Keratinocyte (primary cell): ENCODE data around the gene SZT2. TPM values are rescaled to one million over a fixed set of nuclear protein-coding genes. Genes with fewer than 3 reads are reported as not detected.

Source experiments
- DNase-seq: peaks from one replicate; pipeline ENCODE4 v3.0.0-alpha.2; 2011; ENCODE audit warnings: low read depth, missing footprints, low spot score
- FAIRE-seq: peaks from 2 replicates; lab custom pipeline; 2011; peaks lifted over from hg19 to GRCh38; lab: Jason Lieb, UNC
- H2AFZ ChIP-seq: 2 replicates; pipeline ENCODE4 v1.6.0; 2012; ENCODE audit warnings: low read length, control low read depth, inconsistent platforms; ENCODE audit not compliant: control insufficient read depth
- H3K27ac ChIP-seq: 2 replicates; pipeline ENCODE4 v1.5.1; 2011; ENCODE audit warnings: low read length; ENCODE audit not compliant: control insufficient read depth, insufficient read depth
- H3K27me3 ChIP-seq: 3 replicates; pipeline ENCODE4 v1.6.0; 2011; ENCODE audit warnings: low read length; ENCODE audit not compliant: control insufficient read depth, insufficient read depth; ENCODE audit errors: extremely low read depth
- H3K36me3 ChIP-seq, 2 experiments: 2 replicates in 1 of 2; 3 replicates in 1 of 2; pipeline ENCODE4 v1.5.1; 2011; ENCODE audit warnings: low read length in 2 of 2, mild to moderate bottlenecking in 1 of 2; ENCODE audit not compliant: control insufficient read depth in 2 of 2, insufficient read depth in 2 of 2; ENCODE audit errors: extremely low read depth in 1 of 2
- H3K4me1 ChIP-seq: 3 replicates; pipeline ENCODE4 v1.5.1; 2011; ENCODE audit warnings: low read length; ENCODE audit not compliant: control insufficient read depth, insufficient read depth; ENCODE audit errors: extremely low read depth
- H3K4me2 ChIP-seq: 3 replicates; pipeline ENCODE4 v1.6.0; 2011; ENCODE audit warnings: low read depth, low read length; ENCODE audit not compliant: control insufficient read depth, insufficient read depth; ENCODE audit errors: extremely low read depth
- H3K4me3 ChIP-seq, 3 experiments: fragments of 200-600 bp in 1 of 3; sonication (generic) in 1 of 3; 2 replicates in 2 of 3; 3 replicates in 1 of 3; pipeline ENCODE4 v1.5.1; 2011 to 2016; ENCODE audit warnings: low read length in 3 of 3, mild to moderate bottlenecking in 3 of 3, control low read depth in 2 of 3, inconsistent platforms in 1 of 3, low read depth in 1 of 3, mixed read lengths in 1 of 3, mixed run types in 1 of 3, moderate library complexity in 1 of 3; ENCODE audit not compliant: control insufficient read depth in 2 of 3, insufficient read depth in 2 of 3; ENCODE audit errors: extremely low read depth in 1 of 3
- H3K79me2 ChIP-seq: 2 replicates; pipeline ENCODE4 v1.6.0; 2012; ENCODE audit warnings: low read length; ENCODE audit not compliant: control insufficient read depth, insufficient read depth
- H3K9ac ChIP-seq: 3 replicates; pipeline ENCODE4 v1.6.0; 2011; ENCODE audit warnings: low read length; ENCODE audit not compliant: control insufficient read depth, insufficient read depth; ENCODE audit errors: extremely low read depth
- H3K9me1 ChIP-seq: 3 replicates; pipeline ENCODE4 v1.6.0; 2011; ENCODE audit warnings: low read length; ENCODE audit not compliant: control insufficient read depth, insufficient read depth; ENCODE audit errors: extremely low read depth
- H3K9me3 ChIP-seq: 2 replicates; pipeline ENCODE4 v1.5.1; 2012; ENCODE audit warnings: low read depth, low read length; ENCODE audit not compliant: control insufficient read depth
- H4K20me1 ChIP-seq: 3 replicates; pipeline ENCODE4 v1.6.0; 2011; ENCODE audit warnings: low read length; ENCODE audit not compliant: control insufficient read depth, insufficient read depth; ENCODE audit errors: extremely low read depth
- EZH2 ChIP-seq: IDR thresholded peaks from one replicate; pipeline ENCODE4 v1.6.1; 2012; ENCODE audit warnings: inconsistent platforms, mild to moderate bottlenecking, low read length, moderate library complexity
- dilution Hi-C: fragments of 300-500 bp; cut with MboI; formaldehyde crosslinking; loops from one replicate; pipeline ENCODE4 v1.7.0; 2020; ENCODE audit warnings: low sequenced_read_pairs; ENCODE audit not compliant: extremely low pct_ligation_motif_present
- polyA plus RNA-seq, 5 experiments: library from polyadenylated mRNA; depleted of rRNA in 3 of 5; stranded (reverse) in 3 of 5; stranded (forward) in 1 of 5; unstranded in 1 of 5; fragments of >200 nt; gene quantifications; 1 replicate in 1 of 5; 2 replicates in 3 of 5; 3 replicates in 1 of 5; pipeline versions ENCODE4 v1.2.1 to v1.2.3, GENCODE V29; 2011 to 2012; ENCODE audit warnings: missing spikeins in 2 of 5, low read depth in 1 of 5, low replicate concordance in 1 of 5
- TF ChIP-seq, protein P1 (sequence below), 3 experiments: IDR thresholded peaks in 1 of 3; conservative IDR thresholded peaks in 1 of 3; optimal IDR thresholded peaks in 1 of 3; 2 replicates in 2 of 3; 3 replicates in 1 of 3; pipeline versions ENCODE3 to v1.5.1; 2011; ENCODE audit warnings: low read length in 3 of 3, mild to moderate bottlenecking in 3 of 3, moderate library complexity in 2 of 3, control low read depth in 1 of 3, inconsistent platforms in 1 of 3; ENCODE audit not compliant: insufficient read depth in 2 of 3; ENCODE audit errors: extremely low read depth in 1 of 3

SZT2 gene
- polyA plus RNA-seq, 1 donor (not counting 4 experiments of a cell fraction or from before 2014, with no cell fraction given), result 6.1 TPM

DNA sequence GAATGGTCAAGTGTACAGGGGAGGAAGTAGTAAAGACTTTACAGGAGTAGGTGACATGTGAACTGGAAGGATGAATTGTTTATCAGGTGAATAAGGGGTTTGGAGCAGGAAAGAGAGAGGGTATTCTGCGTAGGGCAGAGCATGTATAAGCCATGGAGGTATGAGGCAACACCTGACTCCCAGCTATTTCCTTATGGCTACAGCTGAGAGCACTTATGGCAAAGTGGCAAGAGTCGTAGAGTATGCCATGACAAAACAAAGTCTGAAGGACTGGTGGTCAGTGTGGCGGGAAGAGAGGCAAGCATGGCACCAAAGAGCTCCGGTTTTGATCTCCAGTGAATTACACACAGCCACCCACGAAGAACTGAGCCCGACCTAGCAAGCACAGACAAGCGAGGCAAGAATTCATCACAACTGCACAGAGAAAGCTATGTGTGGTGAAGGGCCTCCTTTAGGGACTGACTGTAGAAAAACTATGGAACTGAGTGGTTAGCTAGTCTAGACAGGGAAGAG is 12.9 kb upstream of the SZT2 start:
- peaks cover 31% of the 10 kb centered on the region for H3K4me1 ChIP-seq
- no peaks in the 10 kb centered on the region for H3K9me3 ChIP-seq
- no peak overlapping the region for H2AFZ ChIP-seq
- H3K36me3 ChIP-seq, result peaks cover 3 to 4% of the 10 kb centered on the region in 2 experiments
- no peak overlapping the region for H3K9ac ChIP-seq
- no peak overlapping the region for H3K4me3 ChIP-seq
- no peak overlapping the region for H3K27ac ChIP-seq
- H3K4me2 ChIP-seq, result no peak overlapping the region
- FAIRE-seq, result peak; percentile 36
- no peaks in the 10 kb centered on the region for H3K27me3 ChIP-seq
- H3K79me2 ChIP-seq, result no peaks in the 10 kb centered on the region
- no peaks in the 10 kb centered on the region for H3K9me1 ChIP-seq
- no peaks in the 10 kb centered on the region for H4K20me1 ChIP-seq
- TF ChIP-seq EZH2, result no peak
- TF ChIP-seq, protein P1, sequence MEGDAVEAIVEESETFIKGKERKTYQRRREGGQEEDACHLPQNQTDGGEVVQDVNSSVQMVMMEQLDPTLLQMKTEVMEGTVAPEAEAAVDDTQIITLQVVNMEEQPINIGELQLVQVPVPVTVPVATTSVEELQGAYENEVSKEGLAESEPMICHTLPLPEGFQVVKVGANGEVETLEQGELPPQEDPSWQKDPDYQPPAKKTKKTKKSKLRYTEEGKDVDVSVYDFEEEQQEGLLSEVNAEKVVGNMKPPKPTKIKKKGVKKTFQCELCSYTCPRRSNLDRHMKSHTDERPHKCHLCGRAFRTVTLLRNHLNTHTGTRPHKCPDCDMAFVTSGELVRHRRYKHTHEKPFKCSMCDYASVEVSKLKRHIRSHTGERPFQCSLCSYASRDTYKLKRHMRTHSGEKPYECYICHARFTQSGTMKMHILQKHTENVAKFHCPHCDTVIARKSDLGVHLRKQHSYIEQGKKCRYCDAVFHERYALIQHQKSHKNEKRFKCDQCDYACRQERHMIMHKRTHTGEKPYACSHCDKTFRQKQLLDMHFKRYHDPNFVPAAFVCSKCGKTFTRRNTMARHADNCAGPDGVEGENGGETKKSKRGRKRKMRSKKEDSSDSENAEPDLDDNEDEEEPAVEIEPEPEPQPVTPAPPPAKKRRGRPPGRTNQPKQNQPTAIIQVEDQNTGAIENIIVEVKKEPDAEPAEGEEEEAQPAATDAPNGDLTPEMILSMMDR (optimal IDR thresholded peaks at IDR 0.05 in 1 of 3, IDR thresholded peaks at IDR 0.05 in 1 of 3, conservative IDR thresholded peaks at IDR 0.05 in 1 of 3; ENCODE audit: extremely low read depth in 1 of 3, insufficient read depth in 2 of 3, low read length in 3 of 3), result no peak
- no peak for DNase-seq
- dilution Hi-C loops, result no loop called here

DNA sequence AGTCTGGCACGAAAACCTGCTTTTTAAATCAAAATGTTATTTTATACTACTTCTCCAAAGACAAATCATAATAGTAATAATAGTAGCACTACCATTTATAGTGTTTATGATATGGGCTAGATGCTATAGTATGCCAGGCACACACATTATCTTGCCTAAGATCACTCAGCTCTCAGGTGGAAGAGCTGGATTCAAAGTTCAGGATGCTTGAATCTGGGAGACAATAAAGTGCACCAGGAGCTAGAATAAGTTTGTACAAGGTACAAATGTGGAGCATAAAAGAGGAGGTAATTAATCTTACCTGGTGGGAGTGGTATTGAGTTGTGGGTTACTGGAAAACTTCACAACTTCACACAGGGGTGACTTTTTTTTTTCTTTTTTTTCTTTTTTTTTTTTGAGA is 11.9 kb upstream of the SZT2 start:
- FAIRE-seq (no peak), DNase-seq (no peak)
- Histone ChIP-seq H3K27ac (no peak overlapping the region), H3K4me1 (peaks cover 21% of the 10 kb centered on the region), H3K27me3 (no peaks in the 10 kb centered on the region), H3K9ac (no peak overlapping the region), H2AFZ (no peak overlapping the region), H3K9me3 (no peaks in the 10 kb centered on the region), H3K36me3 (peaks cover 10 to 13% of the 10 kb centered on the region in 2 experiments), H3K4me3 (no peak overlapping the region), H3K9me1 (no peaks in the 10 kb centered on the region), H3K79me2 (no peaks in the 10 kb centered on the region), H3K4me2 (no peak overlapping the region), H4K20me1 (no peaks in the 10 kb centered on the region)
- TF ChIP-seq EZH2, result no peak
- TF ChIP-seq, protein P1 (optimal IDR thresholded peaks at IDR 0.05 in 1 of 3, IDR thresholded peaks at IDR 0.05 in 1 of 3, conservative IDR thresholded peaks at IDR 0.05 in 1 of 3; ENCODE audit: extremely low read depth in 1 of 3, insufficient read depth in 2 of 3, low read length in 3 of 3), result no peak
- dilution Hi-C loops, result no loop called here
